GM21576 (cell line): ENCODE results near the gene ZNF345.

Source experiments
- ATAC-seq: cut with Tn5 transposase; IDR thresholded peaks from one replicate; pipeline ENCODE4 v1.9.1; 2021; ENCODE audit warnings: mild to moderate bottlenecking, moderate library complexity; ENCODE audit not compliant: unreplicated experiment

ZNF345 gene

GRCh38 chr19:36916991-36917390, 66.3 kb downstream of the ZNF345 start:
- no peak for ATAC-seq

GRCh38 chr19:36918090-36918489, 67.4 kb downstream of the ZNF345 start:
- ATAC-seq: no peak
